ENCODE results near the gene PITPNM3. TPM values are rescaled to one million over a fixed set of nuclear protein-coding genes. Genes with fewer than 3 reads are reported as not detected.
"Not testable (repeated sequence)": the region's sequence is repeated elsewhere in the genome, so short reads cannot be mapped to it uniquely, and the experiment has no call there.

PITPNM3 gene
- total RNA-seq, 1 donor from 2014 or later, result 8.6 TPM

- TF ChIP-seq POLR2A (IDR thresholded peaks at IDR 0.05) (no peak), CTCF (IDR thresholded peaks at IDR 0.05) (no peak), POLR2AphosphoS5 (IDR thresholded peaks at IDR 0.05; ENCODE audit: insufficient read depth in 1 of 2, low read depth in 1 of 2) (no peak)
- no peak for DNase-seq (ENCODE audit: extremely low spot score in 2 of 2)
- H3K4me3 ChIP-seq, result no peak overlapping the region
- intact Hi-C loops (cut with DNase I), result no loop called here
- peaks cover 25% of the 10 kb centered on the region for H3K4me1 ChIP-seq
- H3K27me3 ChIP-seq, result no peaks in the 10 kb centered on the region
- H3K36me3 ChIP-seq, result no peaks in the 10 kb centered on the region
- H3K27ac ChIP-seq, result no peak overlapping the region
- no peaks in the 10 kb centered on the region for H3K9me3 ChIP-seq
Observed at GRCh38 chr17:6575596-6575988, 19.2 kb upstream of the PITPNM3 start.

- Histone ChIP-seq H3K4me3 (no peak overlapping the region), H3K9me3 (no peaks in the 10 kb centered on the region), H3K27me3 (no peaks in the 10 kb centered on the region), H3K27ac (no peak overlapping the region), H3K36me3 (no peaks in the 10 kb centered on the region), H3K4me1 (peaks cover 25% of the 10 kb centered on the region)
- no peak for TF ChIP-seq POLR2A (IDR thresholded peaks at IDR 0.05)
- TF ChIP-seq POLR2AphosphoS5 (IDR thresholded peaks at IDR 0.05; ENCODE audit: insufficient read depth in 1 of 2, low read depth in 1 of 2), result no peak
- TF ChIP-seq CTCF (IDR thresholded peaks at IDR 0.05), result no peak
- intact Hi-C loops (cut with DNase I), result no loop called here
- DNase-seq (ENCODE audit: extremely low spot score in 2 of 2), result no peak
Observed at GRCh38 chr17:6574687-6575595, 18.6 kb upstream of the PITPNM3 start.

DNA sequence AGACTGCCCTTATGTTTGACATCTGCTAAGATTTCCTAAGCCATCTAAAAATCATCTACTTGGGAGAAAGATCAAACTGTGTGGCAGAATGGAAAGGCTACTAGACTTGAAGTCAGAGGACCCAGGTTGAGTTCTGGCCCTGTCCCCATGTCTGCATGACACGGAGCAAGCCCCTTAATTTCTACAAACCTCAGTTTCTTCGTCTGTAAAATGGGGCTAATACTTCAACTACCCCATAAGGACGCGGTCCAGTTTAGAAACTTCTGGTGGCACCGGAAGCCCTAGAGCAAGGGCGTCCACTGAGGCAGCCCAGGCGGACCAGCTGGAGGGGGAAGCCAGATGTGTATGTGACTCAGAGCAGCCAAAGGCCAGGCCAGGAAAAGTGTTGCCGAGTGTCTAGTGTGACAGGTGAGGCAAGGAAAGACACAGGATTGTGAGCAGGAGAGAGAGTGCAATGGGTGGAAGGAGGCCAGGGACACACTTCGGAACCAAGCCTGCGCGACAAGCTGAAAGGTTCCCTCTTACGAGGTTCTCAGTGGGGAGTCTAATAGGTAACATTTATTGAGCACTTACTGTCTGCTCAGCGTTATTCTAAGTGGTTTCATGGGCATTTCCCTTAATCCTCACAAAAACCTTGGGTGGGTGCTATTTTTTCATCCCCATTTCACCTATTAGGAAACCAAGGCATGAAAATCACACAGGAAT, 17.8 kb upstream of the PITPNM3 start:
- Histone ChIP-seq H3K27ac (no peak overlapping the region), H3K9me3 (no peaks in the 10 kb centered on the region), H3K4me3 (no peak overlapping the region), H3K4me1 (peaks cover 25% of the 10 kb centered on the region), H3K36me3 (no peaks in the 10 kb centered on the region), H3K27me3 (no peaks in the 10 kb centered on the region)
- DNase-seq (ENCODE audit: extremely low spot score in 2 of 2), result no peak
- TF ChIP-seq POLR2AphosphoS5 (IDR thresholded peaks at IDR 0.05; ENCODE audit: insufficient read depth in 1 of 2, low read depth in 1 of 2) (no peak), CTCF (IDR thresholded peaks at IDR 0.05) (no peak), POLR2A (IDR thresholded peaks at IDR 0.05) (no peak)
- intact Hi-C loops (cut with DNase I), result no loop called here

GRCh38 chr17:6573495-6573894, 17.1 kb upstream of the PITPNM3 start:
- peaks cover 25% of the 10 kb centered on the region for H3K4me1 ChIP-seq
- DNase-seq (ENCODE audit: extremely low spot score in 2 of 2); H3K9me3 ChIP-seq; H3K27me3 ChIP-seq; H3K4me3 ChIP-seq; H3K27ac ChIP-seq; H3K36me3 ChIP-seq; intact Hi-C loops (cut with DNase I): not testable (repeated sequence)

DNA sequence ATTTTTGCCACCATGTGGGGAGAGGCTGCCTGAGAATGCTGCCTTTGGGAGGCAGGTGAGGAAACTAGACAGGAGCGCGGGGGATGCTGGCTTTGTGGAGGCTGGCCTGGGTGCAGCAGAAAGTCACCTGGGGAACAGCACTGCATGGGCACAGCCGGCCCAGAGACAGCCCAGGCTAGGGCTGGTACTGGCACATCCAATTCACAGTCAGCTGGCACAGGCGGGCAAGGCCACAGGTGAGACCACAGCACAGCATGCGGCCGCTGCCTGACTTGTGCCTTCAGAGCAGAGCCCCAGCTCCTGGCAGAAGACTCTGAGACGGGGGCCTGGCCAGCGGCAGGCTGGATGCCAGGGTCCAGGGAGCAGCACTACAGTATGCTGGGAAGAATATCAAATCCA, 16.6 kb upstream of the PITPNM3 start:
- H3K4me3 ChIP-seq, result no peak overlapping the region
- TF ChIP-seq POLR2AphosphoS5 (IDR thresholded peaks at IDR 0.05; ENCODE audit: insufficient read depth in 1 of 2, low read depth in 1 of 2), result no peak
- TF ChIP-seq CTCF (IDR thresholded peaks at IDR 0.05), result no peak
- TF ChIP-seq POLR2A (IDR thresholded peaks at IDR 0.05), result no peak
- H3K4me1 ChIP-seq, result peaks cover 28% of the 10 kb centered on the region
- H3K27me3 ChIP-seq, result no peaks in the 10 kb centered on the region
- DNase-seq (ENCODE audit: extremely low spot score in 2 of 2), result no peak
- intact Hi-C loops (cut with DNase I), result no loop called here
- H3K27ac ChIP-seq, result no peak overlapping the region
- no peaks in the 10 kb centered on the region for H3K36me3 ChIP-seq
- no peaks in the 10 kb centered on the region for H3K9me3 ChIP-seq
